HepG2 (cell line): ENCODE data around the gene NEK9. TPM values are rescaled to one million over a fixed set of nuclear protein-coding genes. Genes with fewer than 3 reads are reported as not detected.
A peak's percentile ranks its signal among the peaks of the same experiment; 100 is the strongest.

Experiments used
- ATAC-seq: fragments of 200-7000 bp; cut with Tn5 transposase; 3 replicates; pipeline ENCODE4 v1.9.1; 2020; ENCODE audit warnings: mild to moderate bottlenecking, moderate library complexity
- BruUV-seq: library from RNA; stranded (reverse); fragments of 400-500 nt; replicated peaks from 2 replicates; lab custom pipeline; 2021; lab: Mats Ljungman, UMichigan
- CTCF ChIA-PET: fragments of 300-600 bp; formaldehyde crosslinking; extraction: SDS; loops from one replicate; lab custom pipeline; 2021; ENCODE audit warnings: low total read pairs, inconsistent platforms, low intra/inter-chr PET ratio; lab: Yijun Ruan, JAX
- POLR2A ChIA-PET: fragments of 350-600 bp; sonication (Branson Sonifier 250); formaldehyde crosslinking; loops from one replicate; lab custom pipeline; 2020; ENCODE audit warnings: antibody characterized with exemption, inconsistent platforms; lab: Yijun Ruan, JAX
- DNase-seq: peaks from one replicate; pipeline ENCODE4 v3.0.0-alpha.2; 2015; ENCODE audit warnings: low spot score
- FAIRE-seq: peaks from 3 replicates; lab custom pipeline; 2011; peaks lifted over from hg19 to GRCh38; lab: Jason Lieb, UNC
- H2AFZ ChIP-seq: one replicate; pipeline ENCODE4 v1.6.1; 2011; ENCODE audit warnings: low read length, inconsistent platforms
- H3K27ac ChIP-seq: fragments of 300-600 bp; 3 replicates; pipeline ENCODE4 v1.8.0; 2011; ENCODE audit warnings: mixed run types, mild to moderate bottlenecking, mixed read lengths, low read length, inconsistent platforms; ENCODE audit not compliant: insufficient read depth; ENCODE audit errors: extremely low read length
- H3K27me3 ChIP-seq, 2 experiments: fragments of 200-600 bp in 1 of 2; 2 replicates in 1 of 2; 3 replicates in 1 of 2; pipeline versions ENCODE4 v1.6.0 to v1.8.0; 2011; ENCODE audit warnings: low read length in 2 of 2, mild to moderate bottlenecking in 2 of 2, moderate library complexity in 2 of 2, inconsistent platforms in 1 of 2; ENCODE audit not compliant: insufficient read depth in 2 of 2, control insufficient read depth in 1 of 2
- H3K36me3 ChIP-seq, 2 experiments: fragments of 200-600 bp in 1 of 2; replicated peaks in 1 of 2; 2 replicates in 1 of 2; 3 replicates in 1 of 2; pipeline versions ENCODE4 v1.5.1 to v1.8.0; 2011; ENCODE audit warnings: low read length in 2 of 2, inconsistent platforms in 1 of 2; ENCODE audit not compliant: insufficient read depth in 2 of 2, control insufficient read depth in 1 of 2
- H3K4me1 ChIP-seq: 2 replicates; pipeline ENCODE4 v1.5.1; 2012; ENCODE audit warnings: low read length, inconsistent platforms; ENCODE audit not compliant: insufficient read depth
- H3K4me2 ChIP-seq: 2 replicates; pipeline ENCODE4 v1.6.0; 2011; ENCODE audit warnings: low read depth, low read length, inconsistent platforms
- H3K4me3 ChIP-seq, 3 experiments: fragments of 200-600 bp in 1 of 3; sonication (generic), shearing (Covaris generic) in 1 of 3; replicated peaks in 1 of 3; 2 replicates each; pipeline ENCODE4 v1.5.1; 2011 to 2016; ENCODE audit warnings: low read length in 3 of 3, inconsistent platforms in 2 of 3, low read depth in 2 of 3, mild to moderate bottlenecking in 2 of 3, control low read depth in 1 of 3, mixed read lengths in 1 of 3; ENCODE audit not compliant: insufficient read depth in 1 of 3
- H3K79me2 ChIP-seq: one replicate; pipeline ENCODE4 v1.6.1; 2011; ENCODE audit warnings: low read length, inconsistent platforms; ENCODE audit not compliant: insufficient read depth
- H3K9ac ChIP-seq: 2 replicates; pipeline ENCODE4 v1.6.0; 2011; ENCODE audit warnings: mild to moderate bottlenecking, low read depth, low read length, inconsistent platforms; ENCODE audit not compliant: insufficient read depth
- H3K9me3 ChIP-seq: 2 replicates; pipeline ENCODE4 v1.5.1; 2012; ENCODE audit warnings: mild to moderate bottlenecking, low read length
- H4K20me1 ChIP-seq: 2 replicates; pipeline ENCODE4 v1.6.0; 2011; ENCODE audit warnings: inconsistent platforms, mild to moderate bottlenecking, low read length, moderate library complexity; ENCODE audit not compliant: insufficient read depth
- HNRNPL ChIP-seq: fragments of 200-400 bp; formaldehyde crosslinking; IDR thresholded peaks from 2 replicates; pipeline ENCODE4 v1.6.1; 2017; ENCODE audit warnings: mild to moderate bottlenecking, low read depth, low read length
- KLF9 ChIP-seq: IDR thresholded peaks from 2 replicates; pipeline ENCODE4 v1.6.1; 2016; ENCODE audit warnings: low read depth
- NR1H2 ChIP-seq: sonication (generic); formaldehyde crosslinking; IDR thresholded peaks from 2 replicates; pipeline ENCODE4 v1.8.1; 2022; ENCODE audit warnings: low read depth, missing genetic modification reagents, borderline replicate concordance
- RNF2 ChIP-seq: fragments of 450-650 bp; conservative IDR thresholded peaks from 2 replicates; pipeline ENCODE4 v1.6.1; 2016; ENCODE audit warnings: low read depth
- SOX13 ChIP-seq, 3 experiments: fragments of 450-650 bp in 1 of 3; sonication (generic) in 1 of 3; formaldehyde crosslinking in 1 of 3; IDR thresholded peaks in 2 of 3; conservative IDR thresholded peaks in 1 of 3; 2 replicates each; pipeline versions ENCODE4 v1.5.0 to v1.6.1; 2016 to 2020; ENCODE audit warnings: antibody characterized with exemption in 1 of 3, mild to moderate bottlenecking in 1 of 3, missing compliant biosample characterization in 1 of 3, missing genetic modification reagents in 1 of 3, moderate library complexity in 1 of 3
- ZNF546 ChIP-seq: sonication (generic); formaldehyde crosslinking; conservative IDR thresholded peaks from 2 replicates; pipeline ENCODE4 v1.8.1; 2023; ENCODE audit warnings: mild to moderate bottlenecking, missing genetic modification reagents
- WGBS: methylation state at CpG from one replicate; pipeline ENCODE4 v1.1.6; 2017; ENCODE audit warnings: low lambda C conversion rate; 5-methylcytosine and 5-hydroxymethylcytosine counted together
- in situ Hi-C: cut with HindIII; loops from 2 replicates; pipeline ENCODE4 v1.10.0; 2017; ENCODE audit warnings: low pct_unique_long_range_greater_than_20kb; ENCODE audit not compliant: extremely low pct_ligation_motif_present
- intact Hi-C: fragments of 100-400 bp; cut with micrococcal nuclease; formaldehyde crosslinking; loops from one replicate; pipeline ENCODE4 v1.10.0; 2022; ENCODE audit not compliant: unreplicated experiment
- polyA plus RNA-seq, 8 experiments: library from polyadenylated mRNA; depleted of rRNA in 3 of 8; stranded (reverse) in 7 of 8; unstranded in 1 of 8; fragments of >200 nt; fragmentation: Illumina TruSeq in 4 of 8; extraction: Trizol in 4 of 8; gene quantifications; 2 replicates each; pipeline versions ENCODE4 v1.2.1 to v1.2.3, GENCODE V29; 2011 to 2016; ENCODE audit warnings: low read depth in 4 of 8, missing spikeins in 1 of 8, mixed read lengths in 1 of 8; ENCODE audit not compliant: insufficient read depth in 1 of 8
- total RNA-seq, 5 experiments: library from RNA; depleted of rRNA; stranded (reverse); fragments of >200 nt; fragmentation: Illumina TruSeq; extraction: Trizol; gene quantifications; 2 replicates each; pipeline ENCODE4 v1.2.3, GENCODE V29; 2016; ENCODE audit warnings: low read depth in 1 of 5
- TF ChIP-seq, protein P1 (sequence below), 2 experiments: sonication (generic) in 1 of 2; formaldehyde crosslinking in 1 of 2; IDR thresholded peaks; 2 replicates each; pipeline versions ENCODE4 v1.4.0 to v1.6.1; 2016 to 2020; ENCODE audit warnings: borderline replicate concordance in 1 of 2, low read depth in 1 of 2, mild to moderate bottlenecking in 1 of 2, missing genetic modification reagents in 1 of 2

The NEK9 gene
- total and polyA plus RNA-seq, 2 of the 13 experiments (the other 11 are each of a cell fraction or from before 2014, with no cell fraction given): 16.5 to 27.3 TPM

- H3K79me2 ChIP-seq: peaks cover 18% of the 10 kb centered on the region
- peak overlapping the region; percentile 73 to 86 (median 77) for H3K4me3 ChIP-seq
- ATAC-seq (no peak), FAIRE-seq (no peak)
- in situ Hi-C loops: no loop called here
- POLR2A ChIA-PET: interaction anchor here (1.4 to 1.7 kb wide), 2 partner anchors 13 to 111 kb away, joined by 9 to 18 read pairs; partner anchors contain the start of gene MLH3
- TF ChIP-seq ZNF546 (CRISPR knock-in tag): 0 out of 2 replicates have a peak, but pooled peaks have one; percentile 12
- no peak for TF ChIP-seq RNF2
- TF ChIP-seq SOX13 (IDR thresholded peaks at IDR 0.05): no peak
- no peak for TF ChIP-seq SOX13 (CRISPR knock-in tag; conservative IDR thresholded peaks at IDR 0.05 in 1 of 2, IDR thresholded peaks at IDR 0.05 in 1 of 2)
- no peak for TF ChIP-seq HNRNPL
- TF ChIP-seq NR1H2 (CRISPR knock-in tag): no peak
- TF ChIP-seq KLF9: no peak
- TF ChIP-seq, protein P1, sequence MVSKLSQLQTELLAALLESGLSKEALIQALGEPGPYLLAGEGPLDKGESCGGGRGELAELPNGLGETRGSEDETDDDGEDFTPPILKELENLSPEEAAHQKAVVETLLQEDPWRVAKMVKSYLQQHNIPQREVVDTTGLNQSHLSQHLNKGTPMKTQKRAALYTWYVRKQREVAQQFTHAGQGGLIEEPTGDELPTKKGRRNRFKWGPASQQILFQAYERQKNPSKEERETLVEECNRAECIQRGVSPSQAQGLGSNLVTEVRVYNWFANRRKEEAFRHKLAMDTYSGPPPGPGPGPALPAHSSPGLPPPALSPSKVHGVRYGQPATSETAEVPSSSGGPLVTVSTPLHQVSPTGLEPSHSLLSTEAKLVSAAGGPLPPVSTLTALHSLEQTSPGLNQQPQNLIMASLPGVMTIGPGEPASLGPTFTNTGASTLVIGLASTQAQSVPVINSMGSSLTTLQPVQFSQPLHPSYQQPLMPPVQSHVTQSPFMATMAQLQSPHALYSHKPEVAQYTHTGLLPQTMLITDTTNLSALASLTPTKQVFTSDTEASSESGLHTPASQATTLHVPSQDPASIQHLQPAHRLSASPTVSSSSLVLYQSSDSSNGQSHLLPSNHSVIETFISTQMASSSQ (IDR thresholded peaks at IDR 0.05; ENCODE audit: low read depth): no peak
- TF ChIP-seq, protein P1 (CRISPR knock-in tag; IDR thresholded peaks at IDR 0.05; ENCODE audit: borderline replicate concordance): no peak
- TF ChIP-seq, all 625 proteins: peak for 1
- Histone ChIP-seq H3K36me3 (peaks cover 0 to 3% of the 10 kb centered on the region in 2 experiments; a peak in 1 of 5 replicates), H4K20me1 (no peaks in the 10 kb centered on the region), H3K9ac (peak overlapping the region; percentile 67), H3K9me3 (no peaks in the 10 kb centered on the region), H3K27ac (peak overlapping the region; percentile 20), H2AFZ (no peak overlapping the region), H3K4me2 (peak overlapping the region; percentile 94), H3K4me1 (peaks cover 30% of the 10 kb centered on the region), H3K27me3 (no peaks in the 10 kb centered on the region; a peak in 1 of 5 replicates)
- CTCF ChIA-PET: no interaction called here
- no TSS peak for BruUV-seq
- WGBS: 28% methylated on average over 5 of the region's 5 CpGs
- intact Hi-C loops: loop anchor here (10.0 kb wide), 1 partner anchor 58 kb away; the partner anchor contains the start of gene EIF2B2
- no peak for DNase-seq
Measured at GRCh38 chr14:75063013-75063412, 63.8 kb downstream of the NEK9 start.
